HG02884 (cell line): ENCODE data around the gene NEDD4.
"Not testable (repeated sequence)": the region's sequence is repeated elsewhere in the genome, so short reads cannot be mapped to it uniquely, and the experiment has no call there.

Experiments
- ATAC-seq: cut with Tn5 transposase; IDR thresholded peaks from one replicate; pipeline ENCODE4 v1.9.1; 2021; ENCODE audit warnings: mild to moderate bottlenecking, moderate library complexity; ENCODE audit not compliant: unreplicated experiment

Gene NEDD4

GRCh38 chr15:55959744-55960447, 33.5 kb downstream of the NEDD4 start:
- no peak for ATAC-seq

GRCh38 chr15:55958349-55958748, 35.1 kb downstream of the NEDD4 start:
- no peak for ATAC-seq

GRCh38 chr15:55954862-55955605, 38.4 kb downstream of the NEDD4 start:
- ATAC-seq, result no peak

- ATAC-seq, result not testable (repeated sequence)
Observed at GRCh38 chr15:55952501-55953274, 40.7 kb downstream of the NEDD4 start.

- not testable (repeated sequence) for ATAC-seq
Observed at GRCh38 chr15:55944606-55945005, 48.8 kb downstream of the NEDD4 start.

- ATAC-seq, result no peak
Observed at GRCh38 chr15:55942332-55942731, 51.1 kb downstream of the NEDD4 start.

GRCh38 chr15:55937040-55937439, 56.4 kb downstream of the NEDD4 start:
- ATAC-seq, result no peak

GRCh38 chr15:55928955-55929354, 64.5 kb downstream of the NEDD4 start:
- ATAC-seq, result no peak

GRCh38 chr15:55921744-55922143, 71.7 kb downstream of the NEDD4 start:
- no peak for ATAC-seq

- ATAC-seq, result no peak
Observed at GRCh38 chr15:55917881-55918296, 75.5 kb downstream of the NEDD4 start.

- no peak for ATAC-seq
Observed at GRCh38 chr15:55916666-55917409, 76.6 kb downstream of the NEDD4 start.

GRCh38 chr15:55915876-55916567, 77.4 kb downstream of the NEDD4 start:
- ATAC-seq, result no peak

GRCh38 chr15:55915221-55915620, 78.2 kb downstream of the NEDD4 start:
- ATAC-seq, result no peak

GRCh38 chr15:55914446-55914845, 79.0 kb downstream of the NEDD4 start:
- ATAC-seq, result no peak

- ATAC-seq, result no peak
Observed at GRCh38 chr15:55912982-55913381, 80.4 kb downstream of the NEDD4 start.

- ATAC-seq, result no peak
Observed at GRCh38 chr15:55909036-55909811, 84.2 kb downstream of the NEDD4 start.

- no peak for ATAC-seq
Observed at GRCh38 chr15:55907797-55908196, 85.6 kb downstream of the NEDD4 start.

- ATAC-seq, result no peak
Observed at GRCh38 chr15:55902981-55903380, 90.4 kb downstream of the NEDD4 start.

GRCh38 chr15:55900019-55900418, 93.4 kb downstream of the NEDD4 start:
- ATAC-seq, result no peak

GRCh38 chr15:55899537-55899936, 93.9 kb downstream of the NEDD4 start:
- ATAC-seq, result no peak
